Fibroblast of pulmonary artery (primary cell): ENCODE measurements around the gene COL25A1.

ENCODE experiments used
- DNase-seq: peaks from one replicate; pipeline ENCODE4 v3.0.0-alpha.2; 2010; ENCODE audit warnings: low read depth
- H3K4me3 ChIP-seq: replicated peaks from 2 replicates; pipeline ENCODE4 v1.5.1; 2011; ENCODE audit warnings: low read depth, mild to moderate bottlenecking, control low read depth, low read length, moderate library complexity
- CTCF ChIP-seq: IDR thresholded peaks from 2 replicates; pipeline ENCODE4 v1.5.1; 2011; ENCODE audit warnings: mild to moderate bottlenecking, control low read depth, low read length, inconsistent platforms; ENCODE audit errors: missing control alignments

Gene COL25A1

GRCh38 chr4:108774809-108775530 is 527.5 kb downstream of the COL25A1 start:
- TF ChIP-seq CTCF = no peak
- no peak for DNase-seq
- no peak overlapping the region for H3K4me3 ChIP-seq

DNA sequence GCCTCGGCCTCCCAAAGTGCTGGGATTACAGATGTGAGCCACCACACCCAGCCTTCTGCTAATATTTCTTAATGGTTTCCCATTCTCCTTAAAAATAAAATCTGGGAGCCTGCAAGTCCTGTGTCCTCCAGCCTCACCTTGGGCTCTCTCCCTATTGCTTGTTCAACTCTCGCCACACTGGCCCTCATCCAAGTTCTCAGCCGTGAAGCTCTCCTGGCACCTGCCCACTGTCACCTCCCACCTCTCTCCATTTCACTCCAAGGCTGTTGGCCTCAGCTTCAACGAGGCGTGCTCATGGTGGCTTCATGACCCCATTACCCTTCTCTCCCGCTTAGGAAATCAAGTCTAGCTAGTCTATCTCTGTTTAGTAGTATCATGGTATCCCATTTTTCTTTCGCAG is 530.1 kb downstream of the COL25A1 start:
- TF ChIP-seq CTCF = no peak
- H3K4me3 ChIP-seq = no peak overlapping the region
- no peak for DNase-seq

DNA sequence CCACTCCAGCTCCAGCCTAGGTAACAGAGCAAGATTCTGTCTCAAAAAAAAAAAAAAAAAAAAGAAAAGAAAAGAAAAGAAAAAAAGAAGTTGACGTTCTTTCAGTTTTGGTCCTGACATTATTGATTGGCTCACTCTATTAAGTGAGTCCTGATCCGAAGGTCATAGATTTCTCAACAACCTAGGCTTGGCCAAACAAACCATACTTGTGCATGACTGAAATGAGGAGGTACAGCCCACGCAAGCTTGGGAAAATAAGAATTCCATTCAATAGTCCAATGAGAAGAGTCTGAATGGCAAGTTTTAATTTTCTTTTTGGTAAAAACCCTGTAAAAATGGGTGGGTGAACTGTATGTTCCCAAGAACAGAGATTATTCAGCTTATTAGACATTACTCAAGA is 536.4 kb downstream of the COL25A1 start:
- H3K4me3 ChIP-seq = no peak overlapping the region
- TF ChIP-seq CTCF = no peak
- DNase-seq = no peak

DNA sequence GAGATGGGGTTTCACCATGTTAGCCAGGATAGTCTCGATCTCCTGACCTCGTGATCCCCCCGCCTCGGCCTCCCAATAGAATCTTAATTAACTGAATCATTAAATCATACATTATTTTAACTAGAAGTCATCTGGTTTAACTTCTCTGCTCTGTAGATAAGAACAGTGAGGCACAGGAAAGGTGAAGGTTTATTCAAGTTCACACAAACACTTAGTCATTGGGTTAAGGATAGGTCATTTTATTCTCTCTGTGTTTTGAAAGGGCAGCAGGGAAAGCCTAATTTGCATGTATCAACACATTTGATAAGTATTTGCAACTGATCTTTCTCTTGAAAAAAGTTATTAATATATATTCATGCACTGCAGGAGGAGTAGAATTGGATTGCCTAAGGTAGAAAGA is 538.5 kb downstream of the COL25A1 start:
- no peak for TF ChIP-seq CTCF
- H3K4me3 ChIP-seq = no peak overlapping the region
- DNase-seq = no peak

DNA sequence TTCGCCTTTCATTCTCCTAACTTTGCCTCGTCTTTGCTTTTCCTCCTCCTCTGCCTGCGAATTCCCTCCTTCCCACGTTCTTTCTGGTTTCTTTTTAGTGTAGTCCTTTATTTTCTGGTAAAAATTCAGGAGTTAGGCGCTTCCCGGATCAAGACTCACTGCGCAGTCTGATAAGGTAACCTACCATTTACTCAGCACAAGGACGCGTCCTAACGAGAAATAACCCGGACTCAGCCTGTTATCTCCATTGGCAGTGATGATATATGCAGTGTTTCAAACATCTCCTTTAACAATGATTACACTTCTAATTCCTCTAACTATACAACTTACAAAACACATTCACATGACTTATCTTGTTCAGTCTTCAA is 539.2 kb downstream of the COL25A1 start:
- peak; percentile 3 for DNase-seq
- no peak for TF ChIP-seq CTCF
- H3K4me3 ChIP-seq = peak overlapping the region; percentile 51

- DNase-seq = peak; percentile 3
- no peak for TF ChIP-seq CTCF
- H3K4me3 ChIP-seq = peak within 1 kb of the TSS; percentile 51
Observed at GRCh38 chr4:108762559-108763225, 539.8 kb downstream of the COL25A1 start, which contains the start of gene ETNPPL. Gene ETNPPL, minus strand, starts transcription at chr4:108763053. Its CDS starts 155 bp downstream, at chr4:108762898.
